PFSK-1 (cell line): ENCODE measurements around the gene GLIPR1.

Source experiments
- POLR2AphosphoS5 ChIP-seq: IDR thresholded peaks from 2 replicates; pipeline ENCODE4 v1.6.1; 2012; ENCODE audit warnings: low read depth, mild to moderate bottlenecking, control low read depth, low read length, moderate library complexity
- REST ChIP-seq, 2 experiments: IDR thresholded peaks; 2 replicates each; pipeline versions ENCODE4 v1.6.1 to v1.8.0; 2011 to 2012; ENCODE audit warnings: low read depth in 2 of 2, low read length in 2 of 2, control low read depth in 1 of 2, inconsistent platforms in 1 of 2, mild to moderate bottlenecking in 1 of 2, moderate library complexity in 1 of 2; ENCODE audit not compliant: insufficient read depth in 1 of 2
- SIN3A ChIP-seq: IDR thresholded peaks from 2 replicates; pipeline ENCODE4 v1.6.1; 2012; ENCODE audit warnings: mild to moderate bottlenecking, low read length, moderate library complexity, borderline replicate concordance; ENCODE audit not compliant: insufficient read depth
- TAF1 ChIP-seq: IDR thresholded peaks from 2 replicates; pipeline ENCODE4 v1.6.1; 2012; ENCODE audit warnings: low read length, control low read depth, borderline replicate concordance; ENCODE audit not compliant: insufficient read depth

GRCh38 chr12:75488553-75488952 lies 8.0 kb downstream of the GLIPR1 start:
- TF ChIP-seq POLR2AphosphoS5 = no peak
- TF ChIP-seq SIN3A = no peak
- no peak for TF ChIP-seq REST (IDR thresholded peaks at IDR 0.05; ENCODE audit: insufficient read depth in 1 of 2, low read depth in 2 of 2, low read length in 2 of 2)
- TF ChIP-seq TAF1 = no peak
